HG03469 (cell line): ENCODE measurements around the gene RILP.
"Not testable (repeated sequence)": the region's sequence is repeated elsewhere in the genome, so short reads cannot be mapped to it uniquely, and the experiment has no call there.

Experiments used
- ATAC-seq: cut with Tn5 transposase; IDR thresholded peaks from one replicate; pipeline ENCODE4 v1.9.1; 2021; ENCODE audit warnings: mild to moderate bottlenecking, moderate library complexity, moderate number of reproducible peaks; ENCODE audit not compliant: unreplicated experiment

Gene RILP

GRCh38 chr17:1649844-1650501 lies at the start of gene RILP:
RILP (minus strand) TSS chr17:1649866; CDS start chr17:1649804, 62 bp downstream.
- no peak for ATAC-seq

DNA sequence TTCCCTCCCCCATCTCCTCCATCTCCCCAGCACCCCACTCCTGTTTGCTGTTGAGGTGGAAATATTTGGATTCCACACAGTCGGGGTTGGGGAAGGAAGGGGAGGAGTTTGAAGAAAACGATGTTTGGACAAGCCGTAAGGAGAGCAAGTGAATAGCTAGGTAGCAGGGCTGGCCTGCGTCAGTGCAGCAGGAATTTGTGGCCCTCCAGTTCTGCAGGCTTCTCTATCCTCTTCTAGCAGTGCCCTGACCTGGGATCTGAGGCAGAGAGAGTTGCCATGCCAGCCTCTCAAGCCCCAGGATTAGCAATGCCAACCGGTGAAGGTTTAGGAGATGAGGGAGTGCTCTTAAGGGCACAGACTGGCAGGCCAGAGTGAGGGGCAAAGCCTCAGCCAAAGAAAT lies 48.0 kb upstream of the RILP start:
- no peak for ATAC-seq

- no peak for ATAC-seq
Measured at GRCh38 chr17:1695365-1695764, 45.7 kb upstream of the RILP start.

DNA sequence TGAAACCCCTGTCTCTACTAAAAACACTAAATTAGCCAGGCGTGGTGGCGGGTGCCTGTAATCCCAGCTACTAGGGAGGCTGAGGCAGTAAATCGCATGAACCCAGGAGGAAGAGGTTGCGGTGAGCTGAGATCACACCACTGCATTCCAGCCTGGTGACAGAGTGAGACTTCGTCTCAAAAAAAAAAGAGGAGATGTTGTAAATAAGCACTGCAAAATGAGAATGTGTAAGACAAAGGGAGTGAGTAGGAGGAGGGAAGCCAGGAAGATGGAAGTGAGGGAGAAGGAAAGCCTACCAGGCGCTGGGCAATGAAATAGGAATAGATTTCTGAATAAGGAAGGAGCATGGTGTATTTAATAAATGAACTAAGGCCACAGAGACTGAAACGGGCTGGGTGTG lies 43.7 kb upstream of the RILP start:
- ATAC-seq: no peak

DNA sequence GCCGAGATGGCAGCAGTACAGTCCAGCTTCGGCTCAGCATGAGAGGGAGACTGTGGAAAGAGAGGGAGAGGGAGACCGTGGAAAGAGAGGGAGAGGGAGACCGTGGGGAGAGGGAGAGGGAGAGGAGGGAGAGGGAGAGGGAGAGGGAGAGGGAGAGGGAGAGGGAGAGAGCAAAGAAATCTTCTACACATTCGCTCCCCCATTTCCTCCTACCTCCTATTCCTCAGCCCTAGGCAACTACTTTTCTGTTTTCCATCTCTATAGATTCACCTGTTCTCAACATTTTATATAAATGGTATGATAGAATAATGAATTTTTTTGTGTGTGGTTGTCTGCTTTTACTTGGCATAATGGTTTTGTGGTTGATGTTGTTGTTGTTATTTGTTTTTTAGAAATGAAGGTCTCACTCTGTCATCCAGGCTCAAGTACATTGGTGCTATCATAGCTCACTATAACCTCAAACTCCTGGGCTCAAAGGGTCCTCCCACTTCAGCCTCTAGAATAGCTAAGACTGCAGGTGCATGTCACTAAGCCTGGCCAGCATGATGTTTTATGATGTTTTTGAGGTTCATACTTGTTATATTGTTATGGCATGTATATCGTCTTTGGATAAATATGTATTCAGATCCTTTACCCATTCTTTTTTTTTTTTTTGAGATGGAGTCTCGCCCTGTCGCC lies 41.0 kb upstream of the RILP start:
- ATAC-seq: no peak

DNA sequence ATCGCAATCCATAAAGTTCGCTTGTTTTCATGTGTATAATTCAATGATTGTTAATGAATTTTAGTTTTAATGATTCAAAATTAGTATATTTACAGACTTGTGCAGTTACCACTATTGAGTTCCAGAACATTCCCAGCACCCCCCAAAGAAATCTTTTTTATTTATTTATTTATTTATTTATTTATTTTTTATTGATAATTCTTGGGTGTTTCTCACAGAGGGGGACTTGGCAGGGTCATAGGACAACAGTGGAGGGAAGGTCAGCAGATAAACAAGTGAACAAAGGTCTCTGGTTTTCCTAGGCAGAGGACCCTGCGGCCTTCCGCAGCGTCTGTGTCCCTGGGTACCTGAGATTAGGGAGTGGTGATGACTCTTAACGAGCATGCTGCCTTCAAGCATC lies 38.7 kb upstream of the RILP start:
- ATAC-seq: not testable (repeated sequence)

- ATAC-seq: no peak
Measured at GRCh38 chr17:1686086-1686485, 36.4 kb upstream of the RILP start.

DNA sequence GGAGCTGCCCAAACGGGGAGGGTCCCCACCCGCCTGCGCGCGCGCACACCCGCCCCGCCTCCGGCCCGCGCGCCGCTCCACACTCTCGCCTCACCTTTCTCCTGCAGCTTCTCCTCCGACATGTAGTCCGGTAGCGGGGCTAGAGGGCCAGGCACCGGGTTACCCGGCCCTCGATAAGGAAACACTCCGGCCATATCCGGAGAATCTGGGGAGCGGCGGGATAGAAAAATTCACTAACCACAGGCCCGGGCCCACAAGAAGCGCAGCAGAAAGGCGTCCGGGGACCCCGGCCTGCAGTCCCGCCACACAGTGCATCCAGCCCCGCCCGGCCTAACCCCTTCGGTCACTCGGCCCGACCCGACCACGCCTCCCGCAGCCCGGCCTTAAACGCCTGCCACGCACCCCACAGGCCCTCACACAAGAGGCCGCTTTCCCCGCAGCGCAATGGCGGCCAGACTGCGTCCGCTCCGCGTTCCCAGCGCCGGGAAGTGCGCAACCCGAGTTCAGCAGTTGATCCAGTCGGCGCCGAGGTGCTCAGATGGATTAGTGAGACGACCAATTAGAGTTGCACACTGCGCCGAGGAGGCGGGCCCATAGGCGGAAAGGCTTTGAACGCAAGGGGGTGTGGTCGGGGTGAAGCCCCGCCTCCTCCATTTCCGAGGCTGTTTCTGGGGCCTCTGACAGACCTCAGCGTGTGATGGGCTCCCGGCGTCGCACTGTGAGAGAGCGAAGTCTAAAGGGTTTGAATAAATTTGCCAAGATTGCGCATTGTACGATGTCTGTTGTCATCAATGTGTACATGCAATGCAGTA lies 34.9 kb upstream of the RILP start, which contains the start of gene PRPF8:
TSS of gene PRPF8 (minus strand) at position 490 of the 812 bp plus-strand sequence. CDS start at position 194, 296 bp downstream.
- ATAC-seq: peak; percentile 91

- no peak for ATAC-seq
Measured at GRCh38 chr17:1683459-1683858, 33.8 kb upstream of the RILP start.

DNA sequence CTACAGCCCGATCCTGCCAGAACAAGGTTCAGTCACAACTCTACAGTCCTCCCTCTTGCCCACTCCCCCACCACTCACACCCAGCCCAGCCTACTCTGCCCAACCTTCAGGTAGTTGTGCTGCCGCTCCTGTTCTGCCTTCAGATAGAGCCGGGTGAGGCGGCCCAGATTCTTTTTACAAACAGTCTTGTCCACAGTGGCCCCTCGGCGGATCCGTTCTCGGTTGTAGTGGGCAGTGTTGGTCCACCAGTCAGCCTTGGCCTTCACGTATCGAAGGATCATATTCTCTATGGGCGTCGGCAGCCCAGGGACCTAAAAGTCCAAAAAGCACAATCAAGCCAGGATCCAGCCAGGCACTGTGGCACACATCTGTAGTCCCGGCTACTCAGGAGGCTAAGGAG lies 26.7 kb upstream of the RILP start:
- no peak for ATAC-seq

DNA sequence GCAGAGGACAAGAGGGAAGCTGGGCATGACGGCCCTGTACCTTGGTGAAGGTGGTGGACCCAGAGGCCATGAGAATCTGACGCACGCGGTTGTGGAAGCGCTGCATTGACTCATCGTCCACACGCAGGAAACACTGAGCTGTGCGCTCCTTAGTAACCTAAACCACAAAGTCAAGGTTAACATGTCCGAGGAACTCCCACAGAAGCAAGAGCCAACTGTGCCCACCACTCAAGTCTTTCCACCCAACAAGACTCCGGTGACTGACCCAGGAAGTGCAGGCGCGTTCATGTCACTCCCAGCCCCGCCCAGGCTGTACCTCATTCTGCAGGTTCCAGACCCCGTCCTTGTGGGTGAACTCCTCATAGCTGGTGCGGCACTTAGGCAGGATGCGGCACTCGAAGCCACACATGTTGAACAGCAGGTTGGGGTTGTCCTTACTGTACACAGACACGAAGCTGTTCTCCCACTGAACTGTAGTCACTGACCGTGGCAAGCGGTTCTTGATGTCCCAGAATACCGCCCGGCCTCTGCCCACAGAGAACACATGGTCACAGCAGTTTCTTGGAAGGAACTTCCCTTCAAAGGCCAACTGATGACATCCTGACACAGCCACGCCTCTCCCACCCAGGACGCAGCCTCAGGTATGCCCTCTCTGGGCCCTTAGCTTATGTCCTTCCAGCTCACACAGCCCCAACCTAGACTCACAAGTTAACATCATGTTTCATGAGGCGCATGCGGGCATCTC lies 23.5 kb upstream of the RILP start:
- no peak for ATAC-seq

DNA sequence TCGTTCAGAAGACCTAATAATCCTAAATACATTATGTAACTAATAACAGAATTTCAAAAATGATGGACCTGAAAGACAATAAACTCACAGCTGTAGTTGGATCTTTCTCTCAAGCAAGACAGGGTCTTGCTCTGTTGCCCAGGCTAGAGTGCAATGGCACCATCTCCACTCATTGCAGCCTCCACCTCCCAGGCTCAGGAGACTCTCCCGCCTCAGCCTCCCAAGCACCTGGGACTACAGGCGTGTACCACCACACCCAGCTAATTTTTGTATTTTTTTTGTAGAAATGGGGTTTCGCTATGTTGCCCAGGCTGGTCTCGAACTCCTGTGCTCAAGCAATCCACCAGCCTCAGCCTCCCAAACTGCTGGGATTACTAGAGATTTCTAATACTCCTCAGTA lies 14.3 kb upstream of the RILP start:
- not testable (repeated sequence) for ATAC-seq

GRCh38 chr17:1661045-1661444 lies 11.4 kb upstream of the RILP start:
- ATAC-seq: no peak

DNA sequence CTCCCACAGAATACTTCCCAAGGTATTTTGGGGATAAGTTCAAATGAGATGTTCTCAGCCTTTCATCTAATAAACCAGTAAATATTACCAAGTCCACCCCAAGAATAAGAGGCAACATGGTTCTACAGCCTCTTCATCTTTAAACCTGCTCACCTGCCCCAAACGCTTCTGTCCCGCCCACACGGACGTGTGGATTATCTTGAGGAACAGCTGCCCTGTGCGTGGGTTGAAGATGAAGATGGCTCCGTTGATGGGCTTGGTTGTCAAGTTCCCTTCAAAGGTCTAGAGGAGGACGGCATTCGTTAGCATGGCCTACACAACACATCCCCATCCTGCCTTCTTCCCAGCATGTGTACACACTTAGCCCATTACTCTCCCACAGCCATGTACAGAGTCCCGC lies 8.4 kb upstream of the RILP start:
- ATAC-seq: no peak

- ATAC-seq: no peak
Measured at GRCh38 chr17:1653735-1654134, 4.1 kb upstream of the RILP start.

DNA sequence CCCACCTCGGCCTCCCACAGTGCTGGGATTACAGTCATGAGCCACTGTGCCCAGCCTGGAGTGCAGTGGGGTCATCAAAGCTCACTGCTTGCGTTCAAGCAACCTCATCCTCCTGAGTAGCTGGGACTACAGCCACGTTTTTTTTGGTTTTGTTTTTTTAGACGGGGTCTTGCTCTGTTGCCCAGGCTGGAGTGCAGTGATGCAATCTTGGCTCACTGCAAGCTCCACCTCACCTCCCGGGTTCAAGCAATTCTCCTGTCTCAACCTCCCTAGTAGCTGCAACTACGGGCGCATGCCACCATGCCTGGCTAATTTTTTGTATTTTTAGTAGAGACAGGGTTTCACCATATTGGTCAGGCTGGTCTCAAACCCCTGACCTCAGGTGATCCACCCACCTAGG lies 3.1 kb upstream of the RILP start:
- not testable (repeated sequence) for ATAC-seq

DNA sequence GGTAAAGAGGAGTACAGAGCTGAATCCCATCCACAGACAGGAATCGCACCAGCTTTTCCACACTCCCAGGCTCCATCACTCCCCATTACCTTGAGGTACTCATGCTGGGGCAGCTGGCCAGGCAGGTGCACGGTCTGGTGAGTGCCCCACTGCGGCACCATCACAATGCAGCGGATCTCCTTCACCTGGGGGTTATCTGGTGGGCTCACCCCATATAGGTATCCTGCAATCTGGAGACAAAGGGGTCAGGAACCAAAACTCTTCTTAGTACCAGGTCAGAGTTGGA lies 1.8 kb upstream of the RILP start:
- ATAC-seq: no peak

- ATAC-seq: no peak
Measured at GRCh38 chr17:1650731-1651558, 1.3 kb upstream of the RILP start.

DNA sequence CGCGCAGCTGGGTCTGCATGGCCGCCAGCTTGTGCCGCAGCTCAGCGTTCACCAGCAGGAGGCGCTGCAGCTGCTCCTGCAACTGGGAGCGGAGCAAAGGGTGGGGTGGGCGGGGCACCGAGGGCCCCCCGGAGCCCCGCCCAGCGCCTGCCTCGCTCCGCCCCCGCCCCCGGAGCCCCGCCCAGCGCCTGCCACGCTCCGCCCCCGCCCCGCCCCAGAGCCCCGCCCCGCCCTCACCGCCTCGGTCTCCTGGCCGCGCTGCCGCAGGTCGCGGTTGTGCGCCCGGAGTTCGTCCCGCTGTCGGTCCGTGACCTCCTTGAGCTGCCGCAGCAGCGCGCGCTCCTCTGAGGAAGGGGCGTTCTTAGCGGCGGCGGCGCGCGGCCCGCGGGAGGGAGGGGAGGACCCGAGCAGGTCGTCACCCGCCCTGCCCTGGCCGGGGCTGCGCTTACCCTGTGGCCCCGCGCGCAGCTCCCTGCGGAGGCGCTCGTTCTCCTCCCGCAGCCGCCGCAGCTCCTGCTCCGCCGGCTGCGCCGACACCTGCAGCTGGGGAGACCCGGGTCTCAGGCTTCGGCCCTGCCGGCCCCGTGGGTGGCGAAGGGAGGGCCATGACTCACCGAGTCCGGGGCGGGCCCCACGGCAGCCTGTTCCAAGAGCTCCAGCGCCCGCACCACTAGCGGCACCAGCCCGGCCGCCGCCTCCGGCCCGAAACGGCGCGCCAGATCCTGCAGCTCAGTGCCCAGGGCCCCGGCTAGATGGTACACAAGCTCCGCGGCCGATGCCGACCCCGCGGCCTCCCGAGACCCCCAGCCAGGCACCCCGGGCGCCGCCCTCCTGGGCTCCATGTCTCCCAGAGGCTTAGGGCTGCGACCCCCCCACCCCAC lies 463 bp downstream of the RILP start:
- ATAC-seq: peak; percentile 30
